GM18873 (cell line): ENCODE data around the gene CIT.

ENCODE experiments used
- ATAC-seq: cut with Tn5 transposase; IDR thresholded peaks from one replicate; pipeline ENCODE4 v1.9.1; 2021; ENCODE audit warnings: mild to moderate bottlenecking, moderate library complexity, moderate number of reproducible peaks; ENCODE audit not compliant: unreplicated experiment, low FRiP score

Gene CIT

GRCh38 chr12:119683413-119683812 lies 193.7 kb downstream of the CIT start:
- no peak for ATAC-seq

GRCh38 chr12:119682639-119683252 lies 194.4 kb downstream of the CIT start:
- ATAC-seq: no peak

GRCh38 chr12:119681728-119682638 lies 195.1 kb downstream of the CIT start:
- peak; percentile 51 for ATAC-seq

GRCh38 chr12:119681111-119681510 lies 196.0 kb downstream of the CIT start:
- ATAC-seq: no peak

GRCh38 chr12:119679490-119679889 lies 197.6 kb downstream of the CIT start:
- ATAC-seq: no peak

GRCh38 chr12:119679081-119679480 lies 198.0 kb downstream of the CIT start:
- no peak for ATAC-seq

- ATAC-seq: no peak
Measured at GRCh38 chr12:119678459-119678858, 198.7 kb downstream of the CIT start.

GRCh38 chr12:119676573-119676972 lies 200.5 kb downstream of the CIT start:
- ATAC-seq: no peak

- ATAC-seq: no peak
Measured at GRCh38 chr12:119676022-119676421, 201.1 kb downstream of the CIT start.

- no peak for ATAC-seq
Measured at GRCh38 chr12:119674560-119674959, 202.6 kb downstream of the CIT start.

GRCh38 chr12:119673634-119674033 lies 203.5 kb downstream of the CIT start:
- ATAC-seq: no peak

GRCh38 chr12:119672194-119672593 lies 204.9 kb downstream of the CIT start:
- no peak for ATAC-seq

GRCh38 chr12:119671070-119671469 lies 206.1 kb downstream of the CIT start:
- ATAC-seq: no peak

- ATAC-seq: no peak
Measured at GRCh38 chr12:119669744-119670472, 207.2 kb downstream of the CIT start.

- no peak for ATAC-seq
Measured at GRCh38 chr12:119668324-119668841, 208.7 kb downstream of the CIT start.

GRCh38 chr12:119667577-119668323 lies 209.4 kb downstream of the CIT start, which contains the start of gene PRKAB1:
TSS of gene PRKAB1 (plus strand) at chr12:119668133. CDS start at chr12:119668245, 112 bp downstream.
- peak; percentile 95 for ATAC-seq

GRCh38 chr12:119666900-119667576 lies 210.1 kb downstream of the CIT start:
- no peak for ATAC-seq

- ATAC-seq: no peak
Measured at GRCh38 chr12:119666226-119666795, 210.8 kb downstream of the CIT start.
